Tibial nerve (tissue), 3 donors: ENCODE results near the gene RUNX2.

ENCODE experiments used
- POLR2A ChIP-seq, 2 donors: fragments of 450-650 bp; IDR thresholded peaks; one replicate each; pipeline ENCODE4 v1.6.1; 2017; ENCODE audit warnings: antibody characterized with exemption in 2 of 2, mild to moderate bottlenecking in 2 of 2, moderate library complexity in 2 of 2
- TF ChIP-seq, protein P1 (sequence below), 5 experiments: fragments of 200-600 bp in 3 of 5; fragments of 450-650 bp in 2 of 5; sonication (generic) in 3 of 5; IDR thresholded peaks; one replicate each; pipeline ENCODE4 v1.5.1; 2016 to 2019; ENCODE audit warnings: antibody characterized with exemption in 5 of 5, mild to moderate bottlenecking in 3 of 5, moderate library complexity in 2 of 5

- TF ChIP-seq, protein P1, sequence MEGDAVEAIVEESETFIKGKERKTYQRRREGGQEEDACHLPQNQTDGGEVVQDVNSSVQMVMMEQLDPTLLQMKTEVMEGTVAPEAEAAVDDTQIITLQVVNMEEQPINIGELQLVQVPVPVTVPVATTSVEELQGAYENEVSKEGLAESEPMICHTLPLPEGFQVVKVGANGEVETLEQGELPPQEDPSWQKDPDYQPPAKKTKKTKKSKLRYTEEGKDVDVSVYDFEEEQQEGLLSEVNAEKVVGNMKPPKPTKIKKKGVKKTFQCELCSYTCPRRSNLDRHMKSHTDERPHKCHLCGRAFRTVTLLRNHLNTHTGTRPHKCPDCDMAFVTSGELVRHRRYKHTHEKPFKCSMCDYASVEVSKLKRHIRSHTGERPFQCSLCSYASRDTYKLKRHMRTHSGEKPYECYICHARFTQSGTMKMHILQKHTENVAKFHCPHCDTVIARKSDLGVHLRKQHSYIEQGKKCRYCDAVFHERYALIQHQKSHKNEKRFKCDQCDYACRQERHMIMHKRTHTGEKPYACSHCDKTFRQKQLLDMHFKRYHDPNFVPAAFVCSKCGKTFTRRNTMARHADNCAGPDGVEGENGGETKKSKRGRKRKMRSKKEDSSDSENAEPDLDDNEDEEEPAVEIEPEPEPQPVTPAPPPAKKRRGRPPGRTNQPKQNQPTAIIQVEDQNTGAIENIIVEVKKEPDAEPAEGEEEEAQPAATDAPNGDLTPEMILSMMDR (IDR thresholded peaks at IDR 0.05) = no peak
- no peak for TF ChIP-seq POLR2A (IDR thresholded peaks at IDR 0.05)
Observed at GRCh38 chr6:45696738-45697137, 368.6 kb downstream of the RUNX2 start.
